A549 (cell line): Measurements from ENCODE around the gene KPNA3. TPM values are rescaled to one million over a fixed set of nuclear protein-coding genes. Genes with fewer than 3 reads are reported as not detected.

ENCODE experiments used
- ATAC-seq, 2 experiments: fragments of 200-7000 bp in 1 of 2; fragments of >200 bp in 1 of 2; cut with Nextera tagmentation in 1 of 2; cut with Tn5 transposase in 1 of 2; 3 replicates each; pipeline versions ENCODE4 v1.8.0 to v1.9.1; 2018 to 2020; ENCODE audit warnings: mild to moderate bottlenecking in 1 of 2, moderate library complexity in 1 of 2
- CTCF ChIA-PET: fragments of 300-600 bp; sonication (Branson Sonifier 250); formaldehyde crosslinking; extraction: SDS; loops from one replicate; lab custom pipeline; 2021; ENCODE audit warnings: antibody characterized with exemption, inconsistent platforms; lab: Yijun Ruan, JAX
- POLR2A ChIA-PET: fragments of 350-600 bp; formaldehyde crosslinking; extraction: SDS; loops from one replicate; lab custom pipeline; 2021; ENCODE audit warnings: antibody characterized with exemption, inconsistent platforms; lab: Yijun Ruan, JAX
- DNase-seq, 2 experiments: peaks; one replicate each; pipeline versions ENCODE4 v3.0.0 to v3.0.0-alpha.2; 2011 to 2016; ENCODE audit warnings: low read depth in 1 of 2, low spot score in 1 of 2
- FAIRE-seq: peaks from 2 replicates; lab custom pipeline; 2011; peaks lifted over from hg19 to GRCh38; lab: Jason Lieb, UNC
- H3K27ac ChIP-seq, 2 experiments: fragments of >200 bp; sonication (Bioruptor Twin); formaldehyde crosslinking; 3 replicates each; pipeline ENCODE4 v1.5.1; 2016 to 2017
- H3K4me1 ChIP-seq: fragments of >200 bp; sonication (Bioruptor Twin); formaldehyde crosslinking; 3 replicates; pipeline ENCODE4 v1.6.1; 2016
- H3K4me2 ChIP-seq: fragments of >200 bp; sonication (Bioruptor Twin); formaldehyde crosslinking; 3 replicates; pipeline ENCODE4 v1.6.1; 2016
- H3K4me3 ChIP-seq: fragments of >200 bp; sonication (Bioruptor Twin); formaldehyde crosslinking; 3 replicates; pipeline ENCODE4 v1.5.1; 2016
- H3K9me3 ChIP-seq: fragments of >200 bp; sonication (Bioruptor Twin); formaldehyde crosslinking; 3 replicates; pipeline ENCODE4 v1.6.1; 2016
- ATOH8 ChIP-seq: fragments of 250-450 bp; sonication (Bioruptor Pico); IDR thresholded peaks from 2 replicates; pipeline ENCODE4 v1.5.0; 2020; ENCODE audit warnings: low read depth, mild to moderate bottlenecking, moderate library complexity
- BHLHE40 ChIP-seq: IDR thresholded peaks from 2 replicates; pipeline ENCODE4 v1.6.1; 2012; ENCODE audit warnings: low read depth, low read length, inconsistent platforms
- CBX8 ChIP-seq: fragments of 200-600 bp; sonication (generic); IDR thresholded peaks from 2 replicates; pipeline ENCODE4 v1.6.1; 2016
- CHD4 ChIP-seq: fragments of 200-600 bp; sonication (generic); IDR thresholded peaks from 2 replicates; pipeline ENCODE4 v1.6.1; 2016; ENCODE audit warnings: antibody characterized with exemption, mild to moderate bottlenecking, borderline replicate concordance
- EHMT2 ChIP-seq: fragments of 200-600 bp; sonication (generic); IDR thresholded peaks from 2 replicates; pipeline ENCODE4 v1.6.1; 2016; ENCODE audit warnings: antibody characterized with exemption, low read depth, mild to moderate bottlenecking, moderate library complexity
- ESRRA ChIP-seq: fragments of 150-350 bp; IDR thresholded peaks from 2 replicates; pipeline ENCODE4 v1.6.1; 2014; ENCODE audit warnings: mild to moderate bottlenecking, low read length, borderline replicate concordance
- FOSB ChIP-seq: fragments of 250-450 bp; sonication (Bioruptor Pico); IDR thresholded peaks from 2 replicates; pipeline ENCODE4 v1.5.0; 2020; ENCODE audit warnings: mild to moderate bottlenecking, moderate library complexity
- GATA3 ChIP-seq: IDR thresholded peaks from 2 replicates; pipeline ENCODE4 v1.6.1; 2012; ENCODE audit warnings: borderline replicate concordance
- HES2 ChIP-seq: fragments of >200 bp; sonication (Bioruptor Twin); formaldehyde crosslinking; IDR thresholded peaks from 2 replicates; pipeline ENCODE4 v1.6.1; 2016
- HOXA7 ChIP-seq: fragments of 250-450 bp; sonication (Bioruptor Pico); IDR thresholded peaks from 2 replicates; pipeline ENCODE4 v1.5.0; 2020; ENCODE audit warnings: mild to moderate bottlenecking, moderate library complexity
- HOXB5 ChIP-seq: fragments of 250-450 bp; sonication (Bioruptor Pico); IDR thresholded peaks from 2 replicates; pipeline ENCODE4 v1.5.0; 2020; ENCODE audit warnings: mild to moderate bottlenecking, moderate library complexity
- JUNB ChIP-seq: fragments of >200 bp; sonication (Bioruptor Twin); formaldehyde crosslinking; IDR thresholded peaks from 2 replicates; pipeline ENCODE4 v1.6.1; 2016
- KDM1A ChIP-seq: fragments of 200-600 bp; sonication (generic); IDR thresholded peaks from 2 replicates; pipeline ENCODE4 v1.6.1; 2016; ENCODE audit warnings: low read depth, mild to moderate bottlenecking
- MAZ ChIP-seq: fragments of 150-350 bp; IDR thresholded peaks from 2 replicates; pipeline ENCODE4 v1.6.1; 2014; ENCODE audit warnings: antibody characterized with exemption, low read depth, low read length, borderline replicate concordance
- MYC ChIP-seq: IDR thresholded peaks from 2 replicates; pipeline ENCODE4 v1.6.1; 2012; ENCODE audit warnings: mild to moderate bottlenecking, inconsistent platforms, low read length, improper control_type of control experiment, borderline replicate concordance
- NFE2L2 ChIP-seq: fragments of 150-350 bp; conservative IDR thresholded peaks from 2 replicates; pipeline ENCODE4 v1.6.1; 2014; ENCODE audit warnings: low read length
- PBX3 ChIP-seq: IDR thresholded peaks from 2 replicates; pipeline ENCODE4 v1.6.1; 2012
- PHF8 ChIP-seq: fragments of 200-600 bp; sonication (generic); IDR thresholded peaks from 2 replicates; pipeline ENCODE4 v1.6.1; 2016; ENCODE audit warnings: low read depth, mild to moderate bottlenecking, antibody characterized with exemption, moderate library complexity, borderline replicate concordance
- RAD21 ChIP-seq, 2 experiments: fragments of >200 bp in 1 of 2; sonication (Bioruptor Twin) in 1 of 2; formaldehyde crosslinking in 1 of 2; IDR thresholded peaks in 1 of 2; conservative IDR thresholded peaks in 1 of 2; 2 replicates in 1 of 2; 3 replicates in 1 of 2; pipeline ENCODE4 v1.6.1; 2012 to 2018; ENCODE audit warnings: inconsistent platforms in 1 of 2
- RCOR1 ChIP-seq: fragments of 150-350 bp; IDR thresholded peaks from 2 replicates; pipeline ENCODE4 v1.6.1; 2014; ENCODE audit warnings: antibody characterized with exemption, low read length, low read depth
- REST ChIP-seq: fragments of 200-600 bp; sonication (generic); IDR thresholded peaks from 2 replicates; pipeline ENCODE4 v1.6.1; 2016; ENCODE audit warnings: antibody characterized with exemption, mild to moderate bottlenecking, moderate library complexity
- RFX5 ChIP-seq: fragments of 450-650 bp; IDR thresholded peaks from 2 replicates; pipeline ENCODE4 v1.7.1; 2014; ENCODE audit warnings: antibody characterized with exemption, mild to moderate bottlenecking, moderate library complexity
- TFCP2L1 ChIP-seq: fragments of 250-450 bp; sonication (Bioruptor Pico); IDR thresholded peaks from 2 replicates; pipeline ENCODE4 v1.5.0; 2021; ENCODE audit warnings: mild to moderate bottlenecking
- ZC3H11A ChIP-seq: fragments of 450-650 bp; IDR thresholded peaks from 2 replicates; pipeline ENCODE4 v1.6.1; 2014; ENCODE audit warnings: antibody characterized with exemption, mild to moderate bottlenecking
- ZNF302 ChIP-seq: fragments of 250-450 bp; sonication (Bioruptor Pico); IDR thresholded peaks from 2 replicates; pipeline ENCODE4 v1.9.0; 2021; ENCODE audit warnings: inconsistent platforms, mild to moderate bottlenecking, moderate library complexity
- ZSCAN20 ChIP-seq: fragments of 250-450 bp; sonication (Bioruptor Pico); IDR thresholded peaks from 2 replicates; pipeline ENCODE4 v1.8.0; 2022; ENCODE audit warnings: mild to moderate bottlenecking, moderate library complexity
- WGBS: methylation state at CpG from one replicate; pipeline ENCODE4 v1.1.6; 2017; ENCODE audit errors: missing lambda C conversion rate; 5-methylcytosine and 5-hydroxymethylcytosine counted together
- polyA plus RNA-seq, 4 experiments: library from polyadenylated mRNA; depleted of rRNA in 3 of 4; stranded (reverse); fragments of >200 nt; fragmentation: RNase III in 1 of 4; extraction: RNeasy Plus Mini Kit Qiagen cat#74134 plus additional on column Dnase treatment in 1 of 4; gene quantifications; 2 replicates in 3 of 4; 3 replicates in 1 of 4; pipeline ENCODE4 v1.2.3, GENCODE V29; 2011 to 2017

Gene KPNA3
- polyA plus RNA-seq, 2 of the 4 experiments (the other 2 are of a cell fraction), result 28.5 to 29.3 TPM

GRCh38 chr13:49814551-49815270, 22.2 kb upstream of the KPNA3 start (continued):
- TF ChIP-seq FOSB, result no peak
- TF ChIP-seq, all 56 proteins: peak for 0

GRCh38 chr13:49812812-49813211, 20.3 kb upstream of the KPNA3 start:
- H3K27ac ChIP-seq, result no peak overlapping the region; a peak in 1 of 6 replicates
- no peak for TF ChIP-seq ZSCAN20 (CRISPR knock-in tag)
- no peak for TF ChIP-seq MAZ
- no peak for TF ChIP-seq HOXB5 (CRISPR knock-in tag)
- TF ChIP-seq BHLHE40, result no peak
- TF ChIP-seq MYC, result no peak
- no peak for TF ChIP-seq TFCP2L1 (CRISPR knock-in tag)
- no peak for TF ChIP-seq REST
- no peak for TF ChIP-seq JUNB
- no peak for TF ChIP-seq PBX3
- TF ChIP-seq RFX5, result no peak
- ChIA-PET POLR2A (no interaction called here), CTCF (no interaction called here)
- H3K4me2 ChIP-seq, result no peak overlapping the region
- H3K4me1 ChIP-seq, result peaks cover 34% of the 10 kb centered on the region
- FAIRE-seq, result no peak
- H3K9me3 ChIP-seq, result no peaks in the 10 kb centered on the region
- H3K4me3 ChIP-seq, result no peak overlapping the region
- ATAC-seq, result no peak
- DNase-seq, result no peak
- 50% methylated on average over 4 of the region's 4 CpGs for WGBS

- DNase-seq (no peak), FAIRE-seq (no peak), ATAC-seq (no peak)
- Histone ChIP-seq H3K27ac (peak overlapping the region; percentile 39 to 57; a peak in 3 of 6 replicates), H3K9me3 (no peaks in the 10 kb centered on the region), H3K4me3 (no peak overlapping the region)
- 71% methylated on average over 4 of the region's 4 CpGs for WGBS
- TF ChIP-seq CBX8, result no peak
- TF ChIP-seq EHMT2, result no peak
- TF ChIP-seq HES2, result no peak
- no peak for TF ChIP-seq KDM1A
- TF ChIP-seq HOXA7, result no peak
- no peak for TF ChIP-seq ZSCAN20 (CRISPR knock-in tag)
- TF ChIP-seq NFE2L2, result no peak
- no peak for TF ChIP-seq RCOR1
- TF ChIP-seq CHD4, result no peak
- TF ChIP-seq ESRRA, result no peak
- TF ChIP-seq ZC3H11A, result no peak
- TF ChIP-seq GATA3, result no peak
- no peak for TF ChIP-seq RFX5
- no peak for TF ChIP-seq ZNF302 (CRISPR knock-in tag)
- no peak for TF ChIP-seq RAD21 (conservative IDR thresholded peaks at IDR 0.05 in 1 of 2, IDR thresholded peaks at IDR 0.05 in 1 of 2)
- no peak for TF ChIP-seq PHF8
- TF ChIP-seq ATOH8 (CRISPR knock-in tag), result no peak
- TF ChIP-seq, all 56 proteins: peak for 0
- peaks cover 35% of the 10 kb centered on the region for H3K4me1 ChIP-seq
- peak overlapping the region; percentile 38 for H3K4me2 ChIP-seq
- POLR2A ChIA-PET, result interaction anchor here (0.9 to 1.1 kb wide), 2 partner anchors 18 to 20 kb away, joined by 8 read pairs; no protein-coding TSS in a partner anchor
- CTCF ChIA-PET, result interaction anchor here (0.6 to 0.8 kb wide), 2 partner anchors 14 to 46 kb away, joined by 3 read pairs; no protein-coding TSS in a partner anchor
Measured at GRCh38 chr13:49811527-49811908, 19.0 kb upstream of the KPNA3 start.
